Measurements from ENCODE around the gene NAV1.

Gene NAV1

DNA sequence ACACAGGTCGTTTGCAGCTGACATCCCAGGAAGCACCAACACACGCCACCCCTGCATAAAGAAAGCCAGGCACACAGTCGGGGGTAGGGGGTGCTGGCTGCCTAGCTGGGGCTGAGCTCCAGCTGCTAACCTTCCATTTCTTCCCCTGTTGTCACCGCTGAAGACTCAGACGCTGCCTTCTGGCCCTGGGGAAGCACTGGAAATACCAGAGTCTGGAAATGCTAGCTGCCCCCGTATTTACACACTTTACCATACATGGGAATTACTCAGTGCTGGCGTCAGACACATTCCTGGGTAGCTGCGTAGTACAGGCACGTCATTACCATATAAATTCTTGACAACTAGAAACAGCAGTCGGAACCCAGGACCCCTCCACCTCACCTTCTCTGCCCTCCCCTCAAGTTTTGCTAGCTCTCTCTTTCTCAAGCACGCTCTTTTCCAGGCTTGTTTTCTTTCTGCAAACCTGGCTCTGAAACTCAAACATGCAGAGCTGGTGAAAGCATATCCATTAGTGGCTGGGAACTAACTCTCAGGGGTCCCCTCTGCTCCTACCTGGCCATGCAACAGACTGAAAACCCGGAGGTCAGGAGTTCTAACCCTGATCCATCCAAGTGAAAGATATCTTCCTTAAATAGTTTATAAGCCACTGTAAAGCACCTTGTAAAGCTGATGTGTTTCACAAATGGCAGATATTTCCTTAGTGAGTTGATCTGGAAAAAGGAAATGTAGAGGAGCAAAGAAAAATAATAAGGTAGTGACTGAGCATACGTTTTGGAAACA is 35.3 kb upstream of the NAV1 start:
- DNase-seq (ENCODE audit: low read depth in 2 of 3, low spot score in 2 of 3) = no peak

DNA sequence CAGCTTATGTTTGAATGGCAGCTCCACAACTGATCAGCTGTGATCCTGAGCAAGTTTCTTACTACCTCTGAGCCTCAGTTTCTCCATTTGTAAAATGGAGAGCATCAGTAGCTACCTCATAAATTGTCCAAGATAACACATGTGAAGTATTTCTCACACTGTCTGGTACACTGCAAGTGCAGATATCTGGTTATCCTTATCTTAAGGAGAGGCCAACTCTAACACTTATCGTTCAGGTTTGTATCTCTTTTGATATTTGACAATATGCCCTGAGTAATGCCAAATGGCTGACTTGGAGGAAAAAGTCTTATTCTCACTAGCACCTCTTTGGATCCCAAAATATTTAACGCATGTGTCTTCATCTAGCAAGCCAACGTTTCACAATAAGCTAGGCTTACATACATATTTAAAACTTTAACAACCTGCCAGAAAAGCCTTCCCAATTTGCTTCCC is 34.7 kb upstream of the NAV1 start:
- DNase-seq (ENCODE audit: low read depth in 2 of 3, low spot score in 2 of 3) = no peak

DNA sequence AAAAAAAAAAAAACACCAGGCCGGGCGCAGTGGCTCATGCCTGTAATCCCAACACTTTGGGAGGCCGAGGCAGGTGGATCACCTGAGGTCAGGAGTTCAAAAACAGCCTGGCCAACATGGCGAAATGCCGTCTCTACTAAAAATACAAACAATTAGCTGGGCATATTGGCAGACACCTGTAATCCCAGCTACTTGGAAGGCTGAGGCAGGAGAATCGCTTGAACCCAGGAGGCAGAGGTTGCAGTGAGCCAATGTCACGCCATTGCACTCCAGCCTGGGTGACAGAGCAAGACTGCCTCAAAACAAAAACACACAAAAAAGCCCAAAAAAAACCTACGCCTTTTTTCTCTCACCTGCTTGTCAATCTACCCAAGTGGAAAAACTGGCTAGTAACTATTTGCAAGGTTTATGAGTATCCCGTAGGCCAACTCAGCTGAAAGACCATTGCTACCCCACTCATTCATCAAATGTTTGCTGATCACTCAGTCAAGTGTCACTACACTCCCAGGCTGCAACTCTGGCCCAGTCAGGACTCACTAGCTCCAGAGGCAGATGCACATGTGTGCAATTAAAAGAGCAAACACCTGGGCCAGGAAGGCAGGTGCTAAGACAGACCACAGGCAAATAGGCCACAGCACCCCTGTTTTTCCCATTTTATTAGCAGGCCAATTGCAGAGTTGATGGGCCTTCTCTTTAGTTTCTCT is 34.0 kb upstream of the NAV1 start:
- DNase-seq (ENCODE audit: low read depth in 2 of 3, low spot score in 2 of 3) = no peak

DNA sequence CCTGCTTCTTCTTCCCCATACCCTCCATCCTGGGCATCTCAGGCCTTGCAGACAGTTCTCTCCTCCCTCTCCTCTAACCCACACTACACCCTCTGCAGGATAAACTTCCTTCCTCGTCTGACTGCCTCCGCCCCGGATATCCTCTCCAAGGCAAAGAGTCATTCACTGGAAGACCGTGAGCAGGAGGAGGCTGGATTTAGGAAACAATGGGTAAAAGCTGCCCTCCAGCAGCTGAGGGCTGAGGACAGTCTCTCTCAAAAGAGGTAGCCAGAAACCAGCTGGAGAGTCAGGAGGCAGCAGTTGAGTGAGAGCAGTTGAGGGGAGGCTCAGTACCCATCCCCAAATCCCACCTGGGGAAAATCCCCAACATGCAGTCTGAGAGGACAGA is 33.4 kb upstream of the NAV1 start:
- no peak for DNase-seq (ENCODE audit: low read depth in 2 of 3, low spot score in 2 of 3)

DNA sequence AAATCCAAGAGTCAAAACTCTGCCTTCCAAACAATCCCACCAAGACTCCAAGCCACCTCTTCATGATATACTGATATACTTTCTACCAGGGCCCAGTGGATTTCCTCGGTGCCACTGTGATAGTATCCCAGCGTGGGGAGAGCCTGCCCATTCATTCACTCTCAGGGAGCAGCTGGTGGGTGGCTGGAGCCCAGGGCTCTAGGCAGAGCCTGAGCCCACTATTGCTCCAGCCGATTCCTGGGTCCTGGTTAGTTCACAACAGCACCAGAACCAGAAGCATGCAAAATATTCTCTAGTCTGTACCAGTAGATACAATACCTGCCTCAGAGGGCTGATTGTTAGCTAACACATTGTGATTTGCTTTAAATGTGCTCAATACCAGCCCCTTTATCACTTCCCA is 32.8 kb upstream of the NAV1 start:
- no peak for DNase-seq (ENCODE audit: low read depth in 2 of 3, low spot score in 2 of 3)

DNA sequence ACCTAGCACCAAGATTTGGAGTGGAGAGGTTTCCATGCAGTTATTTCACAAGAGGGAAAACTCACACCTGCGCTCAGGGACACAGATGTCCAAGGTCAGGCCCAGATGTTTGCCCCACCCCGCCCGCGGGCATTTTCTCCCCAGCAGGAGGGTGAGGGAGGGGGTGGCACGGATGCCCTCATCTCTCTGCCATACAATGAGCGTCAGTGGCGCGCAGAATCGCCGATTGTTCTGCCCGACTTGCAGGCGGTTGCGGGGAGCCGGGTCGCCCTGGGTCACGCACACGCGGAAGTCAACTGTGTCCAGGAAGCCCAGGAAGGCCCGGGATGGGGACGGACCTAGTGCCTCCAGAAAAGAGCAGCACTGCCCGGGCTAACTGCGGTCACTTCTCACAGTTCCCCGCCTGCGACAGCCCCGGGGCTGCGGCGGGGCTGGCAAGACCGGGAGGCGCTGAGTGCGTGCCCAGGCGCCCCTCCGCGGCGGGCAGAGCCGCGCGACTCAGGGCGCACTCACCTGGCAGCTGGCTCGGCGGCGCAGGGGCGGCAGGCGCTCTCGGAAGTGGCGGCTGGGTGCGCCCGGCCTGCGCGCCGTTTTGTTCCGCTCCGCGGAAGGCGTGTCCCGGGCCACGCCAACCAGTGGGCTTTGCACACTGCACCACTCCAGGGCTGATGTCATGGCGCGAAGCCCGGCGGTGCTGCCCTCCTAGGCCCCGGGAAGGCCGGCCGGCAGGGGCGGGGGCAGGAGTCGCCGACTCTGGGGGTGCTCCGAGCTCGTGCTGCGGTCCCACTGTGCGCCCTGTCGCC is 32.2 kb upstream of the NAV1 start, which contains the start of gene CSRP1:
Gene CSRP1 (minus strand): TSS at position 567 of the 803 bp plus-strand sequence. CDS start 10,820 bp downstream, outside the sequence.
- peak; percentile 55 to 75 (median 56) for DNase-seq (ENCODE audit: low read depth in 2 of 3, low spot score in 2 of 3)

DNA sequence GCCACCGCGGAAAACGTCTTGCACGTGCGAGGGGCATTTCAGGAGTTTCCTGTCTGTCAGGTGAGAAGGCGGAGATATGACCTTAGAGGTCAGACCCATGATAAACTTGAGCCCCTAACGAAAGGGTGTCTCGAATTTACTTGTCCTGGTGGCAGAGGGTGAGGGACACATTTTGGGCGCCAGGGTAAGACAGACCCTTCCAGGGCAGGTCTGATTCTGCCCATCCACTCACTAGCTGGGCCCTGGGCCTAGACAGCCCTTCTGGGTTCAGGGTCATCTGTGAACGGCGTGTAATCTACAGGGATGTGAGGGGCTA is 31.6 kb upstream of the NAV1 start:
- no peak for DNase-seq (ENCODE audit: low read depth in 2 of 3, low spot score in 2 of 3)

DNA sequence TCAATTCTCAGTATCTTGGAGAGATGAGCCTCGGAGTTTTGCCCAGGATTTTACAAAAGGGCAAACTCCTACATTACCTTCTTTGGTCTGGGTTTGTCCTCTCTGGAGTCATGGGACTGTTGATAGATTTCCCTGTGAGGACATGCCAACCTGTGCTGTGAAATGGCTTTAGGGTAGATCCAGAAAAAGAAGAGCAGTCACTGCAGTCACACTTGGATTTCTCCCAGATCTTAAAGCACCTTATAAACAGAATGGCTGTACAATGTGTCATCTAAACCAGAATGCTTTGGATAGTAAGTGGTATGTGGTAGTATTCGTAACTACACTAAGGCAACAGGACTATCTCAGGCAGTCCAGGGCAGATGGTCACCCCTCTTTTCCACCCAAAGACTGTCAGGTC is 30.1 kb upstream of the NAV1 start:
- no peak for DNase-seq (ENCODE audit: low read depth in 2 of 3, low spot score in 2 of 3)

DNA sequence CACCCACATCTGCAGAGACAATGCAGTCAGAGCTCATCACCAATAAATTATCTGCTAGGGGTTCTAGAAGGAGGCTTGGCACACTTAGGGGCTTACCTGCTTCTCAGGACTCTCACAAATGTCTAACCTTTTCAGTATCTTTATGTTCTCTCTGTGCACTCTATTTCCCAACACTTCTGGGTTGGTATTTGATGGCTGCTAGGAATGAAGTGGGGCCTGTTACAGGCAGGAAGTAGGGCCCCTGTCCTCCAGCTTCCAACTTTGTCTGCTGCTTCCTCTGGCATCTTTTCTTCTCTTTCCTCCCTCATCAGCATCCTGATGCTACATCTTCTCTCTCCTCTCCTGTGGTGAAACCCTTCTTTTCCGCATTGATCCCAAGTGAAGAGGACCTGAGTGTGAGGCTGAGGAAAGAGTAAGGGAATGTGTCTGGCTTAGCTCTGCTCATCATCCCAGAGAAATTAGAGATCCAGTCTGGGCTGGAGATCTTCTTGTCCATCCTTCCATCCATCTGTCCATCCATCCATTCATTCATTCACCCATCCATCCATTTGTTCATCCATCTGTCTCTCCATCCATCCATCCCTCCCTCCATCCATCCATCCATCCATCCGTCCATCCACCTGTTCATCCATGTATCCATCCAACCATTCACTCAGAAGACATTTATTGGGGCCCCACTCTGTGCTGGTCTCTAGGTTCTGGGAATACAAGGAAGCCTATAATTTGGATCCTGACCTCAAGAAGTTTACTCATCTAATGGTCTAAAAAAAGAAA is 29.1 kb upstream of the NAV1 start:
- DNase-seq (ENCODE audit: low read depth in 2 of 3, low spot score in 2 of 3) = no peak

DNA sequence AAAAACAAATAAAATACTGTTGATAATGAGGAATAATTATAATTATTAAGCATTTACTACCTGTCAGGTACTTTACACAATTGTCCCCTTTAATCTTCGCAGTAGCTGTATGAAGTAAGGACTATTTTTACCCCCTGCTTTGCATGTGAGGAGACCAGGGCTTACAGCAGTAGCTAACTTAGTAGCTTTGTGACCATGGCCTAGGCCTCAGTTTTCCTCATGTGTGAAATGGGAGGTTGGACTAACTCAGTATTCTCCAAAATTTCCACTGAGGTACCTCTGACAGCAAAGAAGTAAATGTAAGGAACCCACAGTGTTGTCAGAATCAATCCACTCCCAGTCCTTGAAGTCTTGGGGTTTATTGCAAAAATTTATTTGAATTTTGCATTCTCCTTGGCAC is 28.2 kb upstream of the NAV1 start:
- no peak for DNase-seq (ENCODE audit: low read depth in 2 of 3, low spot score in 2 of 3)

DNA sequence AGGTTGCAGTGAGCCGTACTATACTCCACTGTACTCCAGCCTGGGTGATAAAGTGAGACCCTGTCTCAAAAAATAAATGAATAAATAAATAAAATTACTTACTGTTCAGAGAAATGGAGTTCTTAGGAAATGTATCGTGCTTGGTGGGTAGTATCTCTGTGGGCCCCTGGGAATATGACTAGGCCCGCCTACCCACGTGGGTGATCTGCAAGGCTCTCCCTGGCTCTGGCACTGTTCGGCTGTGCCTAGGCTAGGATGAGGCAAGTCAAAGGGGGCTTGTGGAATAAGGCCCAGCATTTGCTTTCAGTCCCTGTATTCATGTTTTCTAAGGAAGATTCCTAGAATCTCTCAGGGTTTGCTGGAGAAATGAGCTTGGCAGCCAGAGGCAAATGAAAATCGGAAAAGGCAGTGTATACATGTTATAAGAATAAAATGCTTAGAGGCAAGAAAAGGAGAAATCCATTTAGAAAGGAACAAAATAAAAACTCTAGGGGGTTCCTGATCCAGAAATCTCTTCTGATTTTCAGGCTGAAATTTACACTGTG is 27.5 kb upstream of the NAV1 start:
- DNase-seq (ENCODE audit: low read depth in 2 of 3, low spot score in 2 of 3) = no peak

DNA sequence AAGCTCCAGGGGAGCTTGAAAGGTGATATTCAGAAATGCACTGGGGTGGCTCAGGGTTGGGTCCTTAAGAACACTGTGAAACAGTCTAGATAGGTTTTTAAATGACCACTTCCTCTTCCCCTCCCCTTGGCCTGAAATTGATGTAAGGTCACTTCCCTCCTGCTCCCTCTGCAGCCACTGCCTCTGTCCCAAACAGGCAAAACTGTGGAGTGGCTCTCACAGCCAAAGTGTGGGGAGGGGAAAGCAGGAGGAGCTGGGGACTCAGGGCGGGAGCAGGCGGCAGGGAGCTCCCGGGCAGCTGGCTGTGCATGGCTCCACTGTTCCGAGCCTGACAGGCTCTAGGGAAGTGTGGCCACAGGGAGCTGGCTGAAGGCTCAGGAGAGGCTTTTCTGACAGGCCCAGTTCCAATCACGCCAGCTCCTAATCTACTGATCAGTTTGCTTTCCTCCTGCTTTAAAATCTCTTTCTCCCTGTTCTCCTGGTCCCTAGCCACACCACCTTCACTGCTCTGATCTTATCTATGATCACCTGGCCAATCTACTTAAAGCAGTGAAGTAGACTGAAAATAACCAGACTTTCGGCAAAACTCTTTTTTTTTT is 26.9 kb upstream of the NAV1 start:
- DNase-seq (ENCODE audit: low read depth in 2 of 3, low spot score in 2 of 3) = no peak

DNA sequence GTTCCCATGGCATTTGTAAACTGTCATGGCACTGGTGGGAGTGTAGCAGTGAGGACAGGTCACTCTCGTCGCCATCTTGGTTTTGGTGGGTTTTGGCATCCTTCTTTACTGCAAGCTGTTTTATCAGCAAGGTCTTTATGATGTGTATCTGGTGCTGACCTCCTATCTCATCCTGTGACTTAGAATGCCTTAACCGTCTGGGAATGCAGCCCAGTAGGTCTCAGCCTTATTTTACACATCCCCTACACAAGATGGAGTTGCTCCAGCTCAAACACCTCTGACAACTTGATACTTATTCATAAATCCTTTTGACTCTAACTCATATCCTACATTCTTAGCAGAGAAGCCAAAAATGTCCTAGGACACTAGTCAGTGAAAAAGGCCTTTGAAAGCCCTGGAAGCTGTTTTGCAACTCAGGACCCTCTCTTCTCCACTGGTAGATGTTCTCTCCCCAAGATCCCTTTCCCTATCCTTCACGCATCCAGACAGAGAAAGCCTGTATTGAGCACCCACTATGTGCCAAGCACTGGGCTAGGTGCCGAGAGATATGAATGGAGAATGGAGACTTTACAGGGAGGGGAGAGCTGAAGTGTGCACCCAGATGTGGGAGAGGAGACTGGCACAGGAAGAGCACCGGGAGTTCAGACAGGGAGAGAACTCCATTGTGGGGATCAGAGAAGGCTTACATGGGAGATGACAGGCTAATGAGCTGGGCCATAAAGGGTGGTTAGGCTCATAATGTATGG is 25.3 kb upstream of the NAV1 start:
- DNase-seq (ENCODE audit: low read depth in 2 of 3, low spot score in 2 of 3) = no peak

DNA sequence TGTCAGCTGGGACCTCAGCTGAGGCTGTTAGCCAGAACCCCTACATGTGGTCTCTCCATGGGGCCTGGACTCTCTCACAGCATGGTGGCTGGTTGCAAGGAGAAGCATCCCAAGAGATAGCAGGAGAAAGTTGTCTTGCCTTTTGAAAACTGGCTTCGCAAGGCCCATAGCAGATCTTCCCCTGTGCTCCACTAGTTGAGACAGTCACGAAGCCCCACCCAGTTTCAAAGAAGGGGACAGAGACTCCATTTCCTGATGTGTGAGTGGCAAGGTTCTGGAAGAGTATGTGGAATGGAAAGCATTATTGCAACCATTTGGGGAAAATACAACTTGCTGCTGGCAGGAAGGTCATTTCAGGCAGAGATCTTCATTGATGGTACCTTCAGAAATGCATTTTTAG is 24.5 kb upstream of the NAV1 start:
- no peak for DNase-seq (ENCODE audit: low read depth in 2 of 3, low spot score in 2 of 3)

DNA sequence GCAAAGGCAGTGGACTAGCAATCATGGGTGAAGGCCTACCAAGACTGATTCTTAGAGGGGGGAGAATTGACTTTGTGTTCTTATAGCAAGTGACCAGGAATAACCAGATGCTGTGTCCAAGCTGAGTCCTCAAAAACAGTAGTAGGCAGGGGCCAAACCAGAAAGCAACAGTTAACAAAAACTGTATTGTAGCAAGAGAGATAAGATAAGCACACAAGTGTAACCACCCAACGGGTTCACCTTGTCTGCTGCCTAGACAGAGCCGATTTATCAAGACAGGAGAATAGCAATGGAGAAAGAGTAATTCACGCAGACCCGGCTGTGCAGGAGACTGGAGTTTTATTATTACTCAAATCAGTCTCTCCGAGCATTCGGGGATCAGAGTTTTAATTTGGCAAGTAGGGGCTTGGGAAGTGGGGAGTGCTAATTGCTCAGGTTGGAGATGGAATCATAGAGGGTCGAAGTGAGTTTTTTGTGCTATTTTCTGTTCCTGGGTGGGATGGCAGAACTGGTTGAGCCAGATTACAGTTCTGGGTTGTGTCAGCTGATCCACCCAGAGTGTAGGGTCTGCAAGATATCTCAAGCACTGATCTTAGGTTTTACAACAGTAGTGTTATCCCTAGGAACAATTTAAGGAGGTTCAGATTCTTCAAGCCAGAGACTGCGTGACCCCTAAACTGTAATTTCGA is 23.7 kb upstream of the NAV1 start:
- DNase-seq (ENCODE audit: low read depth in 2 of 3, low spot score in 2 of 3) = no peak

DNA sequence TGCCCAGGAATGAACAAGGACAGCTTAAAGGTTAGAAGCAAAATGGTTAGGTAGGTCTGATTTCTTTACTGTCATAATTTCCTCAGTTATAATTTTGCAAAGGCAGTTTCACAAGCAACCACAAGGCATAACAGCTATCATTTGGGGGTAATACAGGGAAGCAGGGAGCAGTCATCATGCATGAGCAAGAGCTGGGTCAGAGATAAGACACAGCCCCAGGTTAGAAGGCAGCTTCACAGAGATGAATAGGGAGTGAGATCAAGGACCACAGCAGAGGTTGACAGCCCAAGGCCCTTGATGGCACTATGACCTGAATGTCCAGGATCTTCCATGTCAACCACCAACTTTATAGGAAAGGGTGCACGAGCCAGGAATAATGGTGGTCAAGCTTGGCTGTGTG is 23.0 kb upstream of the NAV1 start:
- no peak for DNase-seq (ENCODE audit: low read depth in 2 of 3, low spot score in 2 of 3)

DNA sequence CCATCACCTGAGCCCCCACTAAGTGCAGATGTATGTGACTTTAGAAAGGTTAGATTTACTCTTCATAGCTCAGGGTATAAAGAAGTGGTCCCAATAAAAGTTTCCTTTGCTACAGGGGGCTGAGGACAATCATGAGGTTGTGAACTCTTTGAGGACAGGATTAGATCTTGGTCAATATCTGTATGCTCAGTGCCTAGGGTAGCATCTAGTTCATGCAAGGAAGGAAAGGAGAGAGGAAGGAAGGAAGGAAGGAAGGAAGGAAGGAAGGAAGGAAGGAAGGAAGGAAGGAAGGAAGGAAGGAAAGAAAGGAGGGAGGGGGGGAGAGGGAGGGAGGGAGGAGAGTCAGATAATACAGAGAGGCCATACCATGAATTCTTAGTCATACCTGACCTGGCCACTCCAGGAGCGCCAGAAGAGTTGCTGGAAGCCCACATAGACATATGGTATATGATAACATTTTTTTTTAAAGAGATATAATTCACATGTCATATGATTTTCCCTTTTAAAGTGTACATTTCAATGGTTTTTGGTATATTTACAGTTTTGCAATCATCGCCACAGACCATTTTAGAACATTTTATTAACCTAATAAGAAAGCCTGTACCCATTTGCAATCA is 22.3 kb upstream of the NAV1 start:
- DNase-seq (ENCODE audit: low read depth in 2 of 3, low spot score in 2 of 3) = no peak

DNA sequence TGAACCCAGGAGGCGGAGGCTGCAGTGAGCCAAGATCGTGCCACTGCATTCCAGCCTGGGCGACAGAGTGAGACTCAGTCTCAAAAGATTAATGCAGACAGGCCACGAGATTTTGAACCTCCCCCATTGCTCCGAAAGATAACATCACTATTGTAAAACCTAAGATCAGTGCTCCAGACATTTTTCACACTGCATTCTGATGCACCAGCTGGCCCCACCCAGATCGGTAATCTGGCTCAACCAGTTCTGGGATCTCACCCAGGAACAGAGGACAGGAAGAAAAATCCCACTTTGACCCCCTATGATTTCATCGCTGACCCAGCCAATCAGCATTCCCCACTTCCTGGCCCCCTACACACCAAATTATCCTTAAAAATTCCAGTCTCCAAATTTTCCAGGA is 21.3 kb upstream of the NAV1 start:
- no peak for DNase-seq (ENCODE audit: low read depth in 2 of 3, low spot score in 2 of 3)

DNA sequence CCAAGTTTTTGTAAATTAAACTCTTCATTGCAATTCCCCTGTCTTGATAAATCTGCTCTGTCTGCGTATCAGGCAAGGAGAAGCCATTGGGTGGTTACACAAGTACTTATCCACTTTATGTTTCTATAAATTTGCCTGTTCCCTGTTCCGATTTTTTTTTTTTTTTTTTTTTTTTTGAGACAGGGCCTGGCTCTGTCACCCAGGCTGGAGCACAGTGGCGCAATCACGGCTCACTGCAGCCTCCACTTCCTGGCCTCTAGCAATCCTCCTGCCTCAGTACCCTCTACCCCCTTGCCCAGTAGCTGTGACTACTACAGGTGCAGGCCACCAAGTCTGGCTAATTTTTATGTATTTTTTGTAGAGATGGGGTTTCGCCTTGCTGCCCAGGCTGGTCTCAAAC is 20.9 kb upstream of the NAV1 start:
- no peak for DNase-seq (ENCODE audit: low read depth in 2 of 3, low spot score in 2 of 3)
